NCI-H2081 treated with DMSO at 0.1 percent for 48 hours (cell line): Measurements from ENCODE around the gene VSIR.

Source experiments
- DNase-seq: peaks from one replicate; lab custom pipeline; 2025; lab: John Stamatoyannopoulos, UW

The VSIR gene

DNA sequence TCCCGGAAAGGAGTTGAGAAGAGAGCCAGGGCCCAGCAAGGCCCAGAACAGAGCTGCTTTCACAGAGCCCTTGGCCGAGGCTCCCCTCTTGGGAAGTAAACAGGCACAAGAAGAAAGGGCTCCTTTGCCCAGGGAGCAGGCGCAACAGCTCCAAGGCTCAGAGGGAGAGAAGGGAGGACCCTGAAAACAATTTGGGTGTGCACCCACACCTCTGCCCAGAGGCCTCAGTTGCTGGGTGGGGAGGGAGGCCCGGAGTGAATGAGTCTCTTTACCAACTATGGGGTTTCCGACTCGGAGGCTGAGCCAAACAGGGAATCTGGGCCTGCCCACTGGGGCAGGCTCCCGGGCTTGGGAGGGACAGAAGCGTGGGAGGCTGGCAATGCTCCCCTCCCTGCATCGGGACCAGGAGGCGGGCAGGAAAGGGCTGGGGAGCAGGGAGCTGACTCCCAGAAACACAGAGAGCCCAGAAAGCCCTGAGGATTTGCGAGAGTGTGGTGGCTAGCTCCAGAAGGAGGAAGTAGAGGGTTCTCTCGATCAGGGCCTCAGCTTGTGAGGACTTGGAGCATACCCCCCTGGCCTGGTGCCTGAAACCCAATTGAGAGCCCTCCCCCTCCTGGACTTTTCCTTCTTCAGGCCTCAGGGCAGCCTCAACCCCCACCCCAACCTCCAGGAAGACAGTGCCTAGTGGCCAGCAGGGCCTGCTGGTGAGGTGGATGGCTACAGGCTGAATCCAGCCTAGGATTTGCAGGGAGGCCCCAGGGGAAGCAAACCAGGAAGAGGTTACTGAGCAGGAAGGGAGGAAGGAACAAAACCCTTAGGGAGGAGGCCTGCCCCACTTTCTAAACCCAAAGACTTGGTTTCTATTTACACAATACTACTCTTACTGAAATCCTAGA lies 59.9 kb downstream of the VSIR start:
- DNase-seq = no peak

- DNase-seq = no peak
These were observed 60.7 kb downstream of the VSIR start for GRCh38 chr10:71712572-71713134.

GRCh38 chr10:71712170-71712569 lies 61.1 kb downstream of the VSIR start:
- DNase-seq = no peak

DNA sequence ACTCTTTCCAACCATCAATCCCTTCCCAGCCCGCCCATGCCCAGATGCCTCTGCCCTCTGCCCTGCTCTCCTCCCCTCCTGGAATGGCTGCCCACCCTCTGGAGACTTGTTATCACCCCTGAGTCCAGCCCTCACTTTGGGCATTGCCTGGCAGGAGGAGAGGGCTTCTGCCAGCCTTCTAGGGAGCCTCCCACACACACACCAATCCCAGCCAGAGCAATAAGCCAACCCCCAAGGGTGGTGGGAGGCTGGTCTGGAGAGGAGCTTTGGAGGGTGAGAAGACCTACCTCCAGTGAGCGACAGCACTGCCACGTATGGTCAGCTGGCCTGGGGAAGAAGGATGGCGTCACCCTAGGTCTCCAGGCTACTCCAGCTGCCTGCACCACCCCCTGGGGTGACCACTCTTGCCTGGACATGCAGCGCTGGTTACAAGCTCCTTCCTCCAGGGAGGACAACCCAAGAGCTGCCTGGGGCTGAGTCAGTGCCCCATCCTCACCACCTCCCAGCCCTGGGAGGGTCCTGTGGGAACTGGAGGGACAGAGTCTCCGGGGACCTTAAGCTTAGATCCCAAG lies 62.2 kb downstream of the VSIR start:
- no peak for DNase-seq

DNA sequence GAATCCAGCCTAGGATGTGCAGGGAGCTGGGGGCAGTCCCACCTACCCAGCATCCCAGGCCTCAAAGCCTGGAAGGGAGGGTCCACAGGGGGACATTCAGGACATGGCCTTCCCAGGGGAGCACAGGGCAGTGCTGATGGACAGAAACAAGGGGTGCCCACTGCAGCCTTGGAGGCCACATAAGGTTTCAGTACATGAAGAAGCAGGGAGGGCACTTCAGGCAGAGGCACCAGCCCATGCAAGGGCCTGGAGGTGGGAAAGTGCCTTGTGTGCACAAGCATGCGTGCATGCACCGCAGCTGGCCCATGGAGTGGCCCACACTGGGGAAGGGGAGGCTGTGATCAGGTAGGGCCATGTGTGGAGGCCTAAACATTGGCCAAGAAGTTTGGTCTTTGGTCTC lies 62.8 kb downstream of the VSIR start:
- no peak for DNase-seq

GRCh38 chr10:71708897-71709882 lies 64.1 kb downstream of the VSIR start:
- no peak for DNase-seq

GRCh38 chr10:71708301-71708703 lies 65.0 kb downstream of the VSIR start:
- DNase-seq = no peak

GRCh38 chr10:71707240-71707789 lies 66.0 kb downstream of the VSIR start:
- no peak for DNase-seq

DNA sequence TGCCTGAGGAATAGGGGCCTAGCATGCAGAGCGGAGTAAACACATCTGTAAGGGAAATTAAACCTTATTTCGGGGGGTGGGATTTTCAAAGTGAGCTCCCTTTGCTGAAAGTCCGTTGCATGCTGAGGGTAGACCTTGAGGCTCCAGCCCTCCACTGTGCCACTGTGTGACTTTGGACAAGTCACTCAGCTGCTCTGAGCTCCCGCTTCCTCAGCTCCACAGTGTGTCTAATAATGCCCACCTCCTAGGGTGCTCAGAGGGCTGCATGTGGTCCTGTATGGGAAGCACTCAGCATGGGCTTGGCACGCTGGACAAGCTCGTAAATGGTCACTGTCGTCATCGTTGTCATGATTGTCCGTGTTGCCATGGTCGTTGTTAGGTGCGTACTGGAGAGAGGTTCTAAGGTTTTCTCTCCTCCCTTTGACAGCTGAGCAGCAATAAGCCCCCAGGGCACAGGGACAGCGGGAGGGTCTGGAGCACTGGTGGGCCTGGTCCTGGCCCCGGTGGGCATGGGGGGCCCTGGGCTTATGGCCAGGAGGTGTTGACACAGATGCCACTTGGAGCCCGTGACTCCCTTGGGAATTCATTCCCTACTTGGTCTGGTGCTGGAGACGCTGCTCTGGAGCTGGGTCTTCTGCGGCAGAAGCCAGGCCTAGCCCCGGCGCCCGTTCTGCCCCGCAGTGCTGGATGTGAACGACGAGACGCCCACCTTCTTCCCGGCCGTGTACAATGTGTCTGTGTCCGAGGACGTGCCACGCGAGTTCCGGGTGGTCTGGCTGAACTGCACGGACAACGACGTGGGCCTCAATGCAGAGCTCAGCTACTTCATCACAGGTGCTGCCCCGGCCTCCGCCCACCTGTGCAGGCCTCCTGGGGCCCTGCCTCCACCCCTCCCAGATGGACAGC lies 66.9 kb downstream of the VSIR start:
- DNase-seq = no peak

DNA sequence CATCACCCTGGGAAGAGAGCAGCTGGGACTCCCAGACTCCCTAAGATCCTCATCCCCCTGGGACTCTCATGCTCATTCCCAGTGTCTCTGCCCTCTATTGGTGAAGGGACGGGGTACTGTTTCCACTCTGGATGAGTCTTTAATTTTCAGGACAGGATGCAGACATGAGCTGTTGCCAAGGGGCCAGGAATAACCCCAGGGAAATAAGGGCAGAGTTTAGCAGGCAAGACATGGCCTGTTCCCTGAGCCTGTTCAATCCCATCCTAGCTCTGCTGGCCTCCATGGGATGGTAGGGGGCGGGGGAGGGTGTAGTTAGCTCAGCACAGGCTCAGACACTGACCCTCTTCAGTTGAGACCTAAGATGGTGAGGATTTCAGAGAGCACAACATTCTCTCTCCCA lies 67.7 kb downstream of the VSIR start:
- DNase-seq = no peak

DNA sequence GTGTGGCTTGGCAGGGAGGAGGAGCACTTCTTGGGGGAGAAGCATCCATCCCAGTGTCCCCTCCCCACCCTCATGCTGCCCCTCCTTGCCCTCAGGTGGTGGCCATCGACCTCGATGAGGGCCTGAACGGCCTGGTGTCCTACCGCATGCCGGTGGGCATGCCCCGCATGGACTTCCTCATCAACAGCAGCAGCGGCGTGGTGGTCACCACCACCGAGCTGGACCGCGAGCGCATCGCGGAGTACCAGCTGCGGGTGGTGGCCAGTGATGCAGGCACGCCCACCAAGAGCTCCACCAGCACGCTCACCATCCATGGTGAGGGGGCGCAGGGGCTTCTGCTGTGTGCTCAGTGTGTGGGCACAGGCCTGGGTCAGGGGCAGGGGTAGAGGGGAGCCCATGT lies 68.5 kb downstream of the VSIR start:
- no peak for DNase-seq

DNA sequence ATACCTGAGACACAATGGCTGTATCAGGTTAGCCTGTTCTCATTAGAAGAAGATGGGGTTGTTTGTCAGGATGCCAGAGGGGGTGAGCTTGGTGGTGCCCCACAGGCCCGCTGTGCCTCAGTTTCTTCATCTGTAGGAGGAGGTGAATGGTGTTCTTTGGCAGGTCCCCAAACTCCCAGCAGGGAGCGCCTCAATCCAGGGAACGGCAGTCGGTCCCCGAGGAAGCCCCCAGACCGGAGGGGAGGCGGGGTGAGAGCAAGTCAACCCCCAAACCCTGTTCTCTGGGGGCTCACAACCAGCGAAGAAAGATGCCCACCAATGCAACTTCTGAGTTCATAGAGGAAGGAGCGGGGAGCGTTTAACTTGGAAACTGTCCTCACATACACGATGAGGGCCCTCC lies 69.7 kb downstream of the VSIR start:
- no peak for DNase-seq

DNA sequence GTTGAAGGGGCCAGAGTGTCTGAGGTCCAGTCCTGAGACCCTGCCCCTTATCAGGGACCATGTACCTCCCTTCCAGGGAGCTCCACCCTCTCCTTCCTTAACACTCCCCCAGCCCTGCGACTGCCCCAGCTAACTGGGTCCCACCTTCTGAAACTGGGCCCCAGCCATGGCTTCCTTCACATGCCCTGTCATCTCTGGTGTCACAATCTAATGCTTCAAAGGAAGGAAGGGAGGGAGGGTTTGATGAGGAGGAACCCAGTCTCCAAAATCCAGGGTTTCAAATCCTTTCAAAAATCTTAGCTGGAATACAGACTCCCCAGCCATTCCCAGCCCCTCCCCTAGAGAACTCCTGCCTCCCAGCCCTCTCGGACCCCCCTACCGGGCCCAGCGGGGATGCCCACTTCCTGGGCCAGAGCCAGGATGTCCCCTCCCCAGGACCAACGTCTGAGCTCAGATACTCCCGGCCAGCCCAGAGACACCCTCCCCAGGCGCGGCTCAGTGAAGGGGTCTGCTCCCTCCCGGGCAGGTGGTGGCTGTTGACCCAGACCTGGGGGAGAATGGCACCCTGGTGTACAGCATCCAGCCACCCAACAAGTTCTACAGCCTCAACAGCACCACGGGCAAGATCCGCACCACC lies 71.7 kb downstream of the VSIR start:
- no peak for DNase-seq

- no peak for DNase-seq
These were observed 72.5 kb downstream of the VSIR start for GRCh38 chr10:71700731-71701368.

- no peak for DNase-seq
These were observed 74.6 kb downstream of the VSIR start for GRCh38 chr10:71698737-71699136.

DNA sequence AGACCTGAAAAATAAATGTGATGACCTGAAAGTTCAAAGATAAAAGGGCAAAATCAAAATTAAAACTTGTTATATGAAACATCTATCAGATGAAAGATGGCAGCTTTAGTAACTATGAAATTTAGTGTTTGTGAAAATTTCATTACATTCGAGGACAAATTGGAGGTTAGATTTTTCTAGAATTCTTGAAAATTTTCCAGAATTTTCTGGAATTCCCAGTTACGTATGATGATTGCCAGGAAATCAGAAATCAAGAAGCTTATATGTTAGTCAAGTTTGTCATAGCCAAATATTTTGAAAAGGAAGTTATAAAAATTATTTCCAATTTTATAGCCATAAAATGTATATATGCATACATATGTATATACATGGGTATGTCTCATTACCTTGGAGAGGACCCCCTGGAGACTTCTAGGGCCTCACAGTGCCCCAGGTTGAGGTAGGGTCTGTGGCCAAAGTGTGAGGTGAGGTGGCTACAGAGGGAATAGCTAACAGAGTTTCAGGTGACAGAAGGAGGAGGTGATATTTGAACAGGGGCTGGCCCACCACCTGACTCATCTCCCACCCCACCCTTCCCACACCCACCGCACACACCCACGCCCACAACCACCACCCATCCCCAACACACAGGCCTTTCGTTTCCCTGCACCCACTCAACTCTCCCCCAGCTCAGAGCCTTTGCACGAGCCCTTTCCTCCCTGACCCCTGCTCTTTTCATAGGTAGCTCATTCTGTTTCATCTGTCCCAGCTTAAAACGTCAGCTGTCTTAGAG lies 75.2 kb downstream of the VSIR start:
- DNase-seq = no peak
